H1 (cell line): ENCODE results near the gene RAD51D. TPM values are rescaled to one million over a fixed set of nuclear protein-coding genes. Genes with fewer than 3 reads are reported as not detected.

Experiments
- CTCF ChIA-PET: fragments of 300-600 bp; sonication (Branson Sonifier 250); formaldehyde crosslinking; loops from one replicate; lab custom pipeline; 2021; ENCODE audit not compliant: partially characterized antibody; lab: Charles Lee
- POLR2A ChIA-PET: fragments of 300-600 bp; sonication (Branson Sonifier 250); formaldehyde crosslinking; loops from one replicate; lab custom pipeline; 2021; ENCODE audit warnings: inconsistent platforms; ENCODE audit not compliant: partially characterized antibody; lab: Charles Lee
- DNase-seq, 2 experiments: peaks; one replicate each; pipeline versions ENCODE4 v3.0.0 to v3.0.0-alpha.2; 2010 to 2022; ENCODE audit warnings: low spot score in 2 of 2, low read depth in 1 of 2, mixed read lengths in 1 of 2
- FAIRE-seq: peaks from 2 replicates; lab custom pipeline; 2011; peaks lifted over from hg19 to GRCh38; lab: Jason Lieb, UNC
- H2AFZ ChIP-seq: 2 replicates; pipeline ENCODE4 v1.8.1; 2012; ENCODE audit warnings: low read length, inconsistent platforms
- H2AK5ac ChIP-seq: 2 replicates; pipeline ENCODE4 v1.6.1; 2013; ENCODE audit warnings: low read depth, low read length
- H2BK120ac ChIP-seq: replicated peaks from 2 replicates; pipeline ENCODE3; 2013; ENCODE audit warnings: low read depth, low read length, inconsistent platforms
- H2BK12ac ChIP-seq: 2 replicates; pipeline ENCODE4 v1.6.1; 2013; ENCODE audit warnings: low read depth, low read length
- H2BK15ac ChIP-seq: 2 replicates; pipeline ENCODE4 v1.6.1; 2013; ENCODE audit warnings: low read length
- H2BK20ac ChIP-seq: 2 replicates; pipeline ENCODE4 v1.6.1; 2013; ENCODE audit warnings: low read length
- H2BK5ac ChIP-seq: 2 replicates; pipeline ENCODE4 v1.6.1; 2013; ENCODE audit warnings: low read depth, low read length
- H3K14ac ChIP-seq: 2 replicates; pipeline ENCODE4 v1.6.1; 2013; ENCODE audit warnings: inconsistent platforms; ENCODE audit not compliant: insufficient read length
- H3K18ac ChIP-seq: 2 replicates; pipeline ENCODE4 v1.6.1; 2013; ENCODE audit warnings: low read length; ENCODE audit errors: extremely low read depth
- H3K23ac ChIP-seq: 2 replicates; pipeline ENCODE4 v1.6.1; 2013; ENCODE audit warnings: inconsistent platforms; ENCODE audit not compliant: insufficient read length
- H3K23me2 ChIP-seq: 2 replicates; pipeline ENCODE4 v1.6.1; 2013; ENCODE audit warnings: low read depth, low read length
- H3K27ac ChIP-seq: 2 replicates; pipeline ENCODE4 v1.6.1; 2011; ENCODE audit warnings: low read depth, low read length, inconsistent platforms
- H3K27me3 ChIP-seq, 4 experiments: replicated peaks in 1 of 4; 1 replicate in 1 of 4; 2 replicates in 3 of 4; pipeline versions ENCODE4 v1.6.1 to v1.8.1; 2011 to 2013; ENCODE audit warnings: low read length in 3 of 4, mild to moderate bottlenecking in 3 of 4, inconsistent platforms in 2 of 4, mixed read lengths in 2 of 4, moderate library complexity in 1 of 4; ENCODE audit not compliant: control insufficient read depth in 3 of 4, insufficient read depth in 3 of 4; ENCODE audit errors: extremely low read depth in 1 of 4
- H3K36me3 ChIP-seq, 4 experiments: 2 replicates each; pipeline versions ENCODE4 v1.6.1 to v1.8.1; 2011 to 2013; ENCODE audit warnings: mild to moderate bottlenecking in 4 of 4, low read length in 3 of 4, moderate library complexity in 2 of 4, control low read depth in 1 of 4, inconsistent platforms in 1 of 4; ENCODE audit not compliant: insufficient read depth in 4 of 4, control insufficient read depth in 2 of 4
- H3K4ac ChIP-seq: replicated peaks from 2 replicates; pipeline ENCODE3; 2013; ENCODE audit warnings: low read length, low read depth, mixed read lengths, inconsistent platforms; ENCODE audit not compliant: insufficient read length
- H3K4me1 ChIP-seq, 4 experiments: replicated peaks in 1 of 4; 1 replicate in 1 of 4; 2 replicates in 3 of 4; pipeline versions ENCODE4 v1.6.1 to v1.8.1; 2011 to 2013; ENCODE audit warnings: low read length in 3 of 4, inconsistent platforms in 2 of 4, mixed read lengths in 1 of 4; ENCODE audit not compliant: insufficient read depth in 4 of 4, control insufficient read depth in 3 of 4
- H3K4me2 ChIP-seq, 2 experiments: 2 replicates each; pipeline versions ENCODE4 v1.6.1 to v1.8.1; 2011 to 2013; ENCODE audit warnings: low read depth in 2 of 2, low read length in 2 of 2, control low read depth in 1 of 2, inconsistent platforms in 1 of 2, mild to moderate bottlenecking in 1 of 2; ENCODE audit not compliant: insufficient read depth in 1 of 2
- H3K4me3 ChIP-seq, 4 experiments: fragments of 200-600, 300-600 bp in 1 of 4; sonication (generic), shearing (Covaris generic), sonication (Bioruptor Twin) in 1 of 4; 2 replicates each; pipeline versions ENCODE4 v1.5.1 to v1.8.1; 2011 to 2016; ENCODE audit warnings: low read length in 4 of 4, low read depth in 3 of 4, control low read depth in 2 of 4, inconsistent platforms in 2 of 4, mild to moderate bottlenecking in 2 of 4, mixed read lengths in 1 of 4, moderate library complexity in 1 of 4; ENCODE audit not compliant: insufficient read depth in 2 of 4; ENCODE audit errors: extremely low read depth in 1 of 4
- H3K56ac ChIP-seq: replicated peaks from 2 replicates; pipeline ENCODE3; 2013; ENCODE audit warnings: low read depth, mild to moderate bottlenecking, mixed read lengths, low read length, inconsistent platforms; ENCODE audit not compliant: insufficient read length
- H3K79me1 ChIP-seq: 2 replicates; pipeline ENCODE4 v1.6.1; 2013; ENCODE audit warnings: low read depth, low read length, control low read depth
- H3K79me2 ChIP-seq, 2 experiments: 2 replicates each; pipeline versions ENCODE4 v1.6.1 to v1.8.1; 2012 to 2013; ENCODE audit warnings: low read length in 2 of 2, mild to moderate bottlenecking in 2 of 2, inconsistent platforms in 1 of 2; ENCODE audit not compliant: insufficient read depth in 2 of 2, control insufficient read depth in 1 of 2
- H3K9ac ChIP-seq, 4 experiments: replicated peaks in 1 of 4; 1 replicate in 1 of 4; 2 replicates in 3 of 4; pipeline versions ENCODE4 v1.6.1 to v1.8.1; 2011 to 2013; ENCODE audit warnings: low read depth in 3 of 4, low read length in 3 of 4, control low read depth in 2 of 4, mild to moderate bottlenecking in 2 of 4, moderate library complexity in 2 of 4, inconsistent platforms in 1 of 4; ENCODE audit errors: extremely low read depth in 1 of 4
- H3K9me3 ChIP-seq, 2 experiments: 2 replicates each; pipeline versions ENCODE4 v1.6.1 to v1.8.1; 2012 to 2013; ENCODE audit warnings: mild to moderate bottlenecking in 2 of 2, moderate library complexity in 2 of 2, control low read depth in 1 of 2, inconsistent platforms in 1 of 2, low read depth in 1 of 2, low read length in 1 of 2, mixed read lengths in 1 of 2; ENCODE audit not compliant: insufficient read depth in 2 of 2
- H4K20me1 ChIP-seq, 2 experiments: replicated peaks in 1 of 2; 2 replicates each; pipeline versions ENCODE3 to v1.8.1; 2011 to 2013; ENCODE audit warnings: inconsistent platforms in 2 of 2, low read length in 2 of 2, mild to moderate bottlenecking in 1 of 2; ENCODE audit not compliant: insufficient read depth in 2 of 2, control insufficient read depth in 1 of 2
- H4K5ac ChIP-seq: 2 replicates; pipeline ENCODE4 v1.6.1; 2013; ENCODE audit warnings: low read length, low read depth, mixed read lengths, inconsistent platforms; ENCODE audit not compliant: insufficient read length
- H4K8ac ChIP-seq: 2 replicates; pipeline ENCODE4 v1.8.0; 2013; ENCODE audit warnings: mild to moderate bottlenecking, moderate library complexity, low read length, inconsistent platforms; ENCODE audit not compliant: insufficient read depth; ENCODE audit errors: extremely low read depth
- H4K91ac ChIP-seq: replicated peaks from 2 replicates; pipeline ENCODE3; 2013; ENCODE audit warnings: low read length, mixed read lengths, inconsistent platforms; ENCODE audit not compliant: insufficient read length
- BACH1 ChIP-seq: IDR thresholded peaks from 2 replicates; pipeline ENCODE4 v1.6.1; 2012; ENCODE audit warnings: low read length, improper control_type of control experiment
- BCL11A ChIP-seq, 2 experiments: IDR thresholded peaks; one replicate each; pipeline ENCODE4 v1.6.1; 2011; ENCODE audit warnings: low read depth in 2 of 2, low read length in 2 of 2, mild to moderate bottlenecking in 2 of 2
- CHD2 ChIP-seq: IDR thresholded peaks from 2 replicates; pipeline ENCODE4 v1.6.1; 2012; ENCODE audit warnings: low read length, improper control_type of control experiment
- JUN ChIP-seq: IDR thresholded peaks from 2 replicates; pipeline ENCODE4 v1.6.1; 2011; ENCODE audit warnings: low read depth, mild to moderate bottlenecking, improper control_type of control experiment, low read length
- MAX ChIP-seq: IDR thresholded peaks from 2 replicates; pipeline ENCODE4 v1.6.1; 2012; ENCODE audit warnings: inconsistent platforms
- RBBP5 ChIP-seq: IDR thresholded peaks from 2 replicates; pipeline ENCODE4 v1.7.1; 2012; ENCODE audit warnings: low read depth, mild to moderate bottlenecking, inconsistent platforms, low read length, moderate library complexity, borderline replicate concordance
- RNF2 ChIP-seq: fragments of 200-900, 300-1000 bp; sonication (generic); IDR thresholded peaks from 2 replicates; pipeline ENCODE4 v1.7.1; 2016; ENCODE audit warnings: borderline replicate concordance, low read depth, mild to moderate bottlenecking, antibody characterized with exemption, low read length; ENCODE audit not compliant: poor library complexity, severe bottlenecking; ENCODE audit errors: missing control alignments
- SIN3A ChIP-seq, 2 experiments: IDR thresholded peaks in 1 of 2; conservative IDR thresholded peaks in 1 of 2; 2 replicates each; pipeline ENCODE4 v1.6.1; 2011 to 2012; ENCODE audit warnings: low read length in 2 of 2, improper control_type of control experiment in 1 of 2, low read depth in 1 of 2, mild to moderate bottlenecking in 1 of 2
- SP2 ChIP-seq: IDR thresholded peaks from 2 replicates; pipeline ENCODE4 v1.6.1; 2012; ENCODE audit warnings: mild to moderate bottlenecking, low read length, inconsistent platforms
- TAF1 ChIP-seq: IDR thresholded peaks from 2 replicates; pipeline ENCODE4 v1.6.1; 2011; ENCODE audit warnings: mild to moderate bottlenecking, low read depth, low read length
- YY1 ChIP-seq: IDR thresholded peaks from 2 replicates; pipeline ENCODE4 v1.6.1; 2011; ENCODE audit warnings: low read depth, mild to moderate bottlenecking, low read length
- WGBS, 2 experiments: shearing (Covaris generic) in 1 of 2; methylation state at CpG; one replicate each; pipeline versions ENCODE4 v1.1.6 to v1.1.7; 2013 to 2015; ENCODE audit warnings: low lambda C conversion rate in 2 of 2, mixed read lengths in 2 of 2, inconsistent platforms in 1 of 2, low coverage in 1 of 2, missing lambda C conversion rate in 1 of 2; ENCODE audit not compliant: insufficient replicate concordance in 2 of 2, insufficient coverage in 1 of 2, insufficient read length in 1 of 2; ENCODE audit errors: extremely low coverage in 1 of 2, missing lambda C conversion rate in 1 of 2; 5-methylcytosine and 5-hydroxymethylcytosine counted together
- polyA plus RNA-seq, 7 experiments: library from polyadenylated mRNA; depleted of rRNA in 3 of 7; stranded (reverse) in 5 of 7; unstranded in 2 of 7; fragments of >200 nt in 5 of 7; fragments of 200-250 nt in 2 of 7; gene quantifications; 1 replicate in 5 of 7; 2 replicates in 1 of 7; 4 replicates in 1 of 7; pipeline versions ENCODE4 v1.2.1 to v1.2.3, GENCODE V29; 2011 to 2013; ENCODE audit warnings: missing spikeins in 2 of 7, mixed read lengths in 2 of 7
- total RNA-seq: library from RNA; stranded (reverse); fragmentation: NEBNext Ultra II Directional; extraction: Animal tissue kit (Norgen Biotek cat#: 25700); gene quantifications from 2 replicates; pipeline ENCODE4 v1.2.1, GENCODE V29; 2021

Gene RAD51D
- total and polyA plus RNA-seq, 2 of the 8 experiments (the other 6 are each of a cell fraction or from before 2014, with no cell fraction given): 10.2 to 12.9 TPM

GRCh38 chr17:35101036-35101435 is 18.6 kb downstream of the RAD51D start:
- CTCF ChIA-PET: no interaction called here
- TF ChIP-seq YY1: no peak
- no peak for TF ChIP-seq BCL11A (IDR thresholded peaks at IDR 0.05; ENCODE audit: low read depth in 2 of 2, low read length in 2 of 2)
- no peak for TF ChIP-seq RNF2
- no peak for TF ChIP-seq JUN
- TF ChIP-seq RBBP5: no peak
- TF ChIP-seq CHD2: no peak
- no peak for TF ChIP-seq TAF1
- no peak for TF ChIP-seq SIN3A (conservative IDR thresholded peaks at IDR 0.05 in 1 of 2, IDR thresholded peaks at IDR 0.05 in 1 of 2; ENCODE audit: low read depth in 1 of 2, low read length in 2 of 2)
- TF ChIP-seq MAX: no peak
- TF ChIP-seq SP2: no peak
- no peak for TF ChIP-seq BACH1

More at GRCh38 chr17:35101036-35101435, 18.6 kb downstream of the RAD51D start:
- no peak overlapping the region for H2BK5ac ChIP-seq
- H3K18ac ChIP-seq: no peak overlapping the region
- H4K20me1 ChIP-seq: no peaks in the 10 kb centered on the region
- H4K5ac ChIP-seq: no peak overlapping the region
- FAIRE-seq (no peak), DNase-seq (no peak)
- POLR2A ChIA-PET: interaction anchor here (0.9 kb wide), 1 partner anchor 12 kb away, joined by 3 read pairs; no protein-coding TSS in a partner anchor
- H4K8ac ChIP-seq: no peak overlapping the region
- 86% methylated on average over 14 of the region's 14 CpGs; no CpG with 5 or more reads in 1 of the 2 experiments for WGBS, 2 experiments
- no peaks in the 10 kb centered on the region for H3K23me2 ChIP-seq
- no peak overlapping the region for H2BK120ac ChIP-seq
- no peak overlapping the region for H3K9ac ChIP-seq
- no peak overlapping the region for H3K4me2 ChIP-seq
- no peak overlapping the region for H2BK15ac ChIP-seq
- peaks cover 0 to 2% (median 0%) of the 10 kb centered on the region in 4 experiments; a peak in 1 of 7 replicates for H3K4me1 ChIP-seq
- no peak overlapping the region for H3K4ac ChIP-seq
- no peak overlapping the region for H2AK5ac ChIP-seq
- H3K27ac ChIP-seq: no peak overlapping the region
- H3K36me3 ChIP-seq: peaks cover 6 to 9% (median 7%) of the 10 kb centered on the region in 4 experiments; a peak in 5 of 8 replicates
- H2BK12ac ChIP-seq: no peak overlapping the region
- H3K23ac ChIP-seq: no peak overlapping the region
- no peaks in the 10 kb centered on the region for H3K79me1 ChIP-seq
- no peak overlapping the region for H2BK20ac ChIP-seq
- H2AFZ ChIP-seq: no peak overlapping the region
- H3K56ac ChIP-seq: no peak overlapping the region
- no peaks in the 10 kb centered on the region for H3K79me2 ChIP-seq
- no peak overlapping the region for H4K91ac ChIP-seq
- no peaks in the 10 kb centered on the region for H3K9me3 ChIP-seq
- no peaks in the 10 kb centered on the region for H3K27me3 ChIP-seq
- H3K14ac ChIP-seq: no peak overlapping the region
- H3K4me3 ChIP-seq: no peak overlapping the region
